ES-I3 (cell line): Measurements from ENCODE around the gene ZNF771.
"Not testable (repeated sequence)": the region's sequence is repeated elsewhere in the genome, so short reads cannot be mapped to it uniquely, and the experiment has no call there.

Experiments
- H3K36me3 ChIP-seq: 2 replicates; pipeline ENCODE4 v1.6.1; 2013; ENCODE audit warnings: mild to moderate bottlenecking, low read length, control low read depth, moderate library complexity; ENCODE audit not compliant: insufficient read depth
- H3K4me1 ChIP-seq: 2 replicates; pipeline ENCODE4 v1.6.1; 2013; ENCODE audit warnings: mild to moderate bottlenecking, control low read depth, low read length; ENCODE audit not compliant: insufficient read depth
- H3K9ac ChIP-seq: 2 replicates; pipeline ENCODE4 v1.6.1; 2013; ENCODE audit warnings: low read depth, mild to moderate bottlenecking, low read length, moderate library complexity
- H3K9me3 ChIP-seq: 2 replicates; pipeline ENCODE4 v1.6.1; 2013; ENCODE audit warnings: mild to moderate bottlenecking, low read length, moderate library complexity; ENCODE audit not compliant: control insufficient read depth, insufficient read depth

Gene ZNF771

GRCh38 chr16:30446203-30446595, 38.8 kb downstream of the ZNF771 start:
- H3K36me3 ChIP-seq: peaks cover 6% of the 10 kb centered on the region; the same call in 1 of the 2 replicates

GRCh38 chr16:30447512-30448226, 40.3 kb downstream of the ZNF771 start:
- H3K9me3 ChIP-seq: peaks cover 3% of the 10 kb centered on the region; the same call in 1 of the 2 replicates
- peaks cover 6% of the 10 kb centered on the region; the same call in 1 of the 2 replicates for H3K36me3 ChIP-seq
- H3K9ac ChIP-seq: no peak overlapping the region
- no peaks in the 10 kb centered on the region for H3K4me1 ChIP-seq

More at GRCh38 chr16:30446203-30446595, 38.8 kb downstream of the ZNF771 start:
- Histone ChIP-seq H3K4me1 (no peaks in the 10 kb centered on the region), H3K9me3 (peaks cover 3% of the 10 kb centered on the region; the same call in 1 of the 2 replicates), H3K9ac (peak overlapping the region; percentile 96)

- Histone ChIP-seq H3K36me3 (peaks cover 3% of the 10 kb centered on the region; the same call in 1 of the 2 replicates), H3K9ac (no peak overlapping the region), H3K4me1 (no peaks in the 10 kb centered on the region), H3K9me3 (no peaks in the 10 kb centered on the region)
Measured at GRCh38 chr16:30449116-30449435, 41.7 kb downstream of the ZNF771 start.

GRCh38 chr16:30452709-30453580, 45.5 kb downstream of the ZNF771 start:
- H3K9ac ChIP-seq, H3K36me3 ChIP-seq, H3K4me1 ChIP-seq, H3K9me3 ChIP-seq: not testable (repeated sequence)

GRCh38 chr16:30456302-30456701, 48.9 kb downstream of the ZNF771 start:
- H3K4me1 ChIP-seq: no peaks in the 10 kb centered on the region
- no peaks in the 10 kb centered on the region for H3K9me3 ChIP-seq
- H3K9ac ChIP-seq: no peak overlapping the region
- no peaks in the 10 kb centered on the region for H3K36me3 ChIP-seq

GRCh38 chr16:30457256-30457655, 49.9 kb downstream of the ZNF771 start:
- Histone ChIP-seq H3K4me1 (no peaks in the 10 kb centered on the region), H3K9ac (no peak overlapping the region), H3K36me3 (no peaks in the 10 kb centered on the region), H3K9me3 (no peaks in the 10 kb centered on the region)

- H3K36me3 ChIP-seq: no peaks in the 10 kb centered on the region
- H3K9ac ChIP-seq: no peak overlapping the region
- H3K9me3 ChIP-seq: no peaks in the 10 kb centered on the region
- H3K4me1 ChIP-seq: no peaks in the 10 kb centered on the region
Measured at GRCh38 chr16:30457743-30458560, 50.5 kb downstream of the ZNF771 start.

- no peaks in the 10 kb centered on the region for H3K4me1 ChIP-seq
- no peaks in the 10 kb centered on the region; the same call in 1 of the 2 replicates for H3K9me3 ChIP-seq
- H3K9ac ChIP-seq: no peak overlapping the region
- no peaks in the 10 kb centered on the region for H3K36me3 ChIP-seq
Measured at GRCh38 chr16:30458561-30459394, 51.4 kb downstream of the ZNF771 start.

- H3K4me1 ChIP-seq: no peaks in the 10 kb centered on the region
- no peak overlapping the region for H3K9ac ChIP-seq
- H3K9me3 ChIP-seq: no peaks in the 10 kb centered on the region; the same call in 1 of the 2 replicates
- H3K36me3 ChIP-seq: no peaks in the 10 kb centered on the region
Measured at GRCh38 chr16:30459456-30459855, 52.0 kb downstream of the ZNF771 start.

- not testable (repeated sequence) for H3K36me3 ChIP-seq, H3K9ac ChIP-seq, H3K4me1 ChIP-seq, H3K9me3 ChIP-seq
Measured at GRCh38 chr16:30461426-30461825, 54.0 kb downstream of the ZNF771 start.

- H3K9ac ChIP-seq: no peak overlapping the region
- H3K9me3 ChIP-seq: no peaks in the 10 kb centered on the region; the same call in 1 of the 2 replicates
- no peaks in the 10 kb centered on the region for H3K36me3 ChIP-seq
- no peaks in the 10 kb centered on the region for H3K4me1 ChIP-seq
Measured at GRCh38 chr16:30464078-30464477, 56.7 kb downstream of the ZNF771 start.
